HL-60/S4 treated with phorbol 12-myristate 13-acetate at 8.2 ng/mL for 4 days and 3 days (cell line): ENCODE results near the gene TM9SF4.

Experiments
- in situ Hi-C: fragments of 300-500 bp; cut with MboI; formaldehyde crosslinking; loops from 2 replicates; pipeline ENCODE4 v1.15.0; 2022; ENCODE audit warnings: low sequenced_read_pairs

Gene TM9SF4

GRCh38 chr20:32205843-32206759 lies 96.6 kb downstream of the TM9SF4 start:
- in situ Hi-C loops: no loop called here

GRCh38 chr20:32206760-32207625 lies 97.5 kb downstream of the TM9SF4 start:
- in situ Hi-C loops: no loop called here

- in situ Hi-C loops: no loop called here
These were observed 98.3 kb downstream of the TM9SF4 start, which contains the start of the genes PLAGL2 and POFUT1 for GRCh38 chr20:32207626-32208498. TSS of gene PLAGL2 (minus strand) at chr20:32207743. CDS start at chr20:32202178, 5,565 bp downstream. TSS of gene POFUT1 (plus strand) at chr20:32207880. CDS start at chr20:32207942, 62 bp downstream.

DNA sequence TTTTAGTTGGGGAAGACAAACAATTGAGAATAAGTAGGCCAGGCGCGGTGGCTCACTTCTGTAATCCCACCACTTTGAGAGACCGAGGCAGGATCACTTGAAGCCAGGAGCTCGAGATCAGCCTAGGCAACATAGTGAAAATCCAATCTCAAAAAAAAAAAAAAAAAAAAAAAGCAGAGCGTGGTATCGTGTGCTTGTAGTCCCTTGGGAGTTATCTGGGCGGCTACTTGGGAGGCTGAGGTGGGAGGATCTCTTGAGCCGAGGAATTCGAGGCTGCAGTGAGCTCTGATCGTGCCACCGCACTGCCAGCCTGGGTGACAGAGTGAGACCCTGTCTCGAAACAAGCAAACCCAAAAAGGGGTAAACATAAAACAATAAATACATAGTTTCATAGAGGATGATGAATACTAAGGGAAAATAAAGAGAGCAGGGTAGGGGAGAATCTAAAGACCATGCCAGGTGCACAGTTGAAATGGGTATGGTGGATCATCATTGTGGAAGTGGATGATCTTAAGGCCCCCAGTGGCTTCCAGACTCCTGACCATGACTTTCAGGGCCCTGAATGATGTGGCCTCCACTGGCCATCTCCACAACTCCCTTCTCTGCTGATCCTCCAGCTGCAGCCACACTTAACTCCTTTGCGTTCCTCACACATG lies 99.1 kb downstream of the TM9SF4 start:
- in situ Hi-C loops: no loop called here

- in situ Hi-C loops: no loop called here
These were observed 100.5 kb downstream of the TM9SF4 start for GRCh38 chr20:32209850-32210605.

DNA sequence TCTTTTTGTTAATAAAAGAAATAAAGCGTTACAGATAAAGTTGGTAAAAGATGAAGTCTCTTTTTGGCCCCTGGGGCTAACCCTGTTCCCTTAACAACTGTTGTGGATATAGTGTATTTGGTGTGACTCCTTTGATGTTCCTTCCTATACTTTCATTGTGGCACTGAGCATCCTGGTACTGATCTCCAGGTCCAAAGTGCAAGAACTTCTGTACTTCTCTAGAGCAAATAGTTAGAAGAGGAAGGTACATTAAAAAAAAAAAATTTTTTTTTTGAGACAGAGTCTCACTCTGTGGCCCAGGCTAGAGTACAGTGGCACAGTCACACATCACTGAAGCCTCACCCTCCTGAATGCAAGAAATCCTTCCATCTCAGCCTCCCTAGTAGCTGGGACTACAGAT lies 104.4 kb downstream of the TM9SF4 start:
- in situ Hi-C loops: no loop called here

- in situ Hi-C loops: no loop called here
These were observed 105.6 kb downstream of the TM9SF4 start for GRCh38 chr20:32215147-32215546.

DNA sequence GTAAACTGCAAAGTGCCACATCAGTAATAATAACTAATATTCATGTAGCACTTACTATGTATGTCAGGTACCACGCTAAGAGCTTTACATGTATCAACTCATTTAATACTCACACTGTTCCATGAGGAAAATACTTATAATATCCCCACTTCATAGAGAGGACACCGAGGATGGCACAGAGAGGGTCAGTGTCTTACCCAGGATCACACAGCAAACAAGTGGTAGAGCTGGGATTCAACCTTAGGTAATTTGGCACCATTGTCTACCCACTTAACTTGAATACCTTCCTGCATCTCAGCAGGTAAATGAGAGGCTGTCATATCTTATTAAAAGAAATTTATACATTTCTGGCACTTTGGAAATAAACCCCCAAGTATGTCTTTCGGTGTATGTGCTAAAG lies 106.2 kb downstream of the TM9SF4 start:
- in situ Hi-C loops: no loop called here

GRCh38 chr20:32216179-32217142 lies 106.9 kb downstream of the TM9SF4 start:
- in situ Hi-C loops: no loop called here
